RKO (cell line): ENCODE results near the gene FBXO27.
"Not testable (repeated sequence)": the region's sequence is repeated elsewhere in the genome, so short reads cannot be mapped to it uniquely, and the experiment has no call there.

Experiments
- DNase-seq: peaks from one replicate; pipeline ENCODE4 v3.0.0-alpha.2; 2016; ENCODE audit warnings: low spot score

Gene FBXO27

GRCh38 chr19:38987745-38988144 lies 44.6 kb downstream of the FBXO27 start:
- DNase-seq: not testable (repeated sequence)

DNA sequence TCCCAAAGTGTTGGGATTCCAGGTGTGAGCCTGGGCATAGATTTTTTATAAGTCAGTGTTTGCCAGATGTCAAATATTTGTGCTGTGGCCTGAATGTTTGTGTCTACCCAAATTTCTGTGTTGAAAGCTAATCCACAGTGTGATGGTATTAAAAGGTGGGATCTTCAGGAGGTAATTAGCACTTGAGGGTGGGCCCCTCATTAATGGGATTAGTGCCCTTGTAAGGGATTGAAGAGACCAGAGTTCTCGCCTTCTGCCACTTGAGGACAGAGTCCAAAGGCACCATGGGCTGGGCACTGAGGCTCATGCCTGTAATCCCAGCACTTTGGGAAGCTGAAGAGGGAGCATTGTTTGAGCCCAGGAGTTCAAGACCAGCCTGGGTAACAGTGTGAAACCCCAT lies 47.1 kb downstream of the FBXO27 start:
- DNase-seq: no peak

GRCh38 chr19:38980583-38981374 lies 51.6 kb downstream of the FBXO27 start:
- DNase-seq: no peak

- DNase-seq: no peak
Measured at GRCh38 chr19:38979812-38980211, 52.5 kb downstream of the FBXO27 start.

- DNase-seq: no peak
Measured at GRCh38 chr19:38978326-38978689, 54.0 kb downstream of the FBXO27 start.

GRCh38 chr19:38977445-38978325 lies 54.7 kb downstream of the FBXO27 start:
- no peak for DNase-seq

DNA sequence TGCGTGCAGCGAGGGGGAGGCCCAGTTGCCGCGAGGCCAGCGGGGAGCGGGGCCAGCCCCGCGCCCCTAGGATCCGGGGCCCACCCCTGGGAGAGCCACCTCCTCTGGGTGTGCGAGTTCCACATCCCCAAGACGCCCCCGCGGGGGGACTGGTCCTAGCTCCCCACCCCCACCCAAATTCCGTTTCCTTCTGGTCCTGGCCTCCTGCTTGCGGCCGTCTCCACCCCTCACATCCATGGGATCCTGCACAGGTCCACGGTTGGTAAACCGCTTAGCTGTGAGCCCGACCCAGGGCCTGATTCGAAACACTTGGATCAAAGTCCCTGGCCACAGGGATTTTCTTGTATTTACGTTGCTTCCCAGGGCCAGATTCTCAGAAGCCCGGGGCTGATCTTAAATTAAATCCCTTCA lies 56.5 kb downstream of the FBXO27 start:
- no peak for DNase-seq

- DNase-seq: no peak
Measured at GRCh38 chr19:38975214-38975860, 57.0 kb downstream of the FBXO27 start, which contains the start of gene FBXO17. FBXO17 (minus strand) TSS chr19:38975742; CDS start chr19:38950319, 25,423 bp downstream.

DNA sequence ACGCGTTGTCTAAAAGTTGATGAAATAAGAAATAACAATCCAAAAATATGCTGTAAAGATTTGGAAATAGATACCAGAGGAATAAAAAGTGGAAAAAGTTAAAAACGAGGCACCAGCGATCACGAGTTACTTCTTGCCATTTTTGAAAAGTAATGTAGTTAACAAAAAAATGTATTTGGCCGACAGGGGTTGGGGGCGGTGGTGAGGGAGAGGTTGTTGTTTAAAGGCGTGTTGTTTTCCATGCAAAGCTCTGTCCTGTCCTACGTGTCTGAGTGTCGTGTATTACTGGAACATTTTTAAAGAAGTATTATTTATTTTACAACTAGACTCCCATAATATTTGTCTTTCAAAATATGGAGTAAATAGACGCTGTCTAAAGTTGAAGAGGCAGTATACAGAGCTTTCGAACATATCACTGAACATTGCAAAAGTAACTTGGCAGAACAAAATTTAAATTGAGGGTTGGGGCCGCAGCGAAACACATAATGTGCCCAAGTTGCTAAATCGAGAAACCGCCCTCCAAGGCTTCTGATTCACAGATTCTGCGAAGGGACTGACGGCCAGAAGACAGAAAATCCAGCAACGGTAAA lies 57.6 kb downstream of the FBXO27 start:
- DNase-seq: no peak
